Caco-2 (cell line): ENCODE data around the gene CDK5RAP2. TPM values are rescaled to one million over a fixed set of nuclear protein-coding genes. Genes with fewer than 3 reads are reported as not detected.
A peak's percentile ranks its signal among the peaks of the same experiment; 100 is the strongest.

Source experiments
- BruUV-seq: library from RNA; stranded (reverse); fragments of 400-500 nt; replicated peaks from 2 replicates; lab custom pipeline; 2021; lab: Mats Ljungman, UMichigan
- CTCF ChIA-PET: fragments of 300-600 bp; sonication (Branson Sonifier 250); formaldehyde crosslinking; loops from one replicate; lab custom pipeline; 2022; ENCODE audit warnings: antibody characterized with exemption; lab: Charles Lee
- POLR2A ChIA-PET: fragments of 300-600 bp; sonication (Branson Sonifier 250); formaldehyde crosslinking; loops from one replicate; lab custom pipeline; 2022; ENCODE audit warnings: antibody characterized with exemption; lab: Charles Lee
- DNase-seq, 2 experiments: peaks; one replicate each; pipeline versions ENCODE4 v3.0.0 to v3.0.0-alpha.2; 2020 to 2022
- H3K27me3 ChIP-seq: replicated peaks from 2 replicates; pipeline ENCODE4 v1.6.0; 2011; ENCODE audit warnings: low read length; ENCODE audit not compliant: control insufficient read depth, insufficient read depth
- H3K36me3 ChIP-seq: 2 replicates; pipeline ENCODE4 v1.5.1; 2011; ENCODE audit warnings: low read length; ENCODE audit not compliant: control insufficient read depth, insufficient read depth
- H3K4me1 ChIP-seq: fragments of 250-450 bp; sonication (Bioruptor Pico); 2 replicates; pipeline ENCODE4 v1.5.1; 2020; ENCODE audit warnings: mild to moderate bottlenecking
- H3K4me3 ChIP-seq: 2 replicates; pipeline ENCODE4 v1.5.1; 2011; ENCODE audit warnings: low read depth, mild to moderate bottlenecking, control low read depth, low read length
- H3K9me3 ChIP-seq: fragments of 250-450 bp; sonication (Bioruptor Pico); 2 replicates; pipeline ENCODE4 v1.5.1; 2020; ENCODE audit warnings: mild to moderate bottlenecking, moderate library complexity
- H3K27ac Mint-ChIP-seq: one replicate; pipeline ENCODE4 v1.8.0; 2022; ENCODE audit warnings: mixed read lengths; ENCODE audit not compliant: unreplicated experiment
- H3K27me3 Mint-ChIP-seq: one replicate; pipeline ENCODE4 v1.8.0; 2022; ENCODE audit warnings: mixed read lengths; ENCODE audit not compliant: insufficient read depth, unreplicated experiment
- H3K36me3 Mint-ChIP-seq: one replicate; pipeline ENCODE4 v1.8.0; 2022; ENCODE audit warnings: mild to moderate bottlenecking, mixed read lengths; ENCODE audit not compliant: insufficient read depth, unreplicated experiment
- H3K4me1 Mint-ChIP-seq: one replicate; pipeline ENCODE4 v1.8.0; 2022; ENCODE audit warnings: low read depth, mixed read lengths; ENCODE audit not compliant: unreplicated experiment
- H3K4me3 Mint-ChIP-seq: one replicate; pipeline ENCODE4 v1.8.0; 2022; ENCODE audit warnings: mild to moderate bottlenecking, moderate library complexity, mixed read lengths; ENCODE audit not compliant: unreplicated experiment
- H3K9me3 Mint-ChIP-seq: one replicate; pipeline ENCODE4 v1.8.0; 2022; ENCODE audit warnings: mixed read lengths; ENCODE audit not compliant: unreplicated experiment
- CTCF ChIP-seq, 2 experiments: fragments of 200-600 bp in 1 of 2; IDR thresholded peaks; 1 replicate in 1 of 2; 2 replicates in 1 of 2; pipeline versions ENCODE4 v1.5.1 to v1.8.0; 2011 to 2022; ENCODE audit warnings: antibody characterized with exemption in 1 of 2, control low read depth in 1 of 2, inconsistent platforms in 1 of 2, low read depth in 1 of 2, low read length in 1 of 2, mild to moderate bottlenecking in 1 of 2, moderate library complexity in 1 of 2; ENCODE audit not compliant: insufficient read depth in 1 of 2, severe bottlenecking in 1 of 2, unreplicated experiment in 1 of 2
- intact Hi-C: fragments of 100-400 bp; cut with micrococcal nuclease; formaldehyde crosslinking; loops from one replicate; pipeline ENCODE4 v1.10.0; 2022; ENCODE audit not compliant: unreplicated experiment
- total RNA-seq: library from RNA; stranded (reverse); gene quantifications from 2 replicates; pipeline ENCODE4 v1.2.3, GENCODE V29; 2022

The CDK5RAP2 gene
- total RNA-seq, 1 experiment from 2014 or later: 71.3 TPM

- Histone ChIP-seq H3K4me3 (no peak overlapping the region), H3K36me3 (peaks cover 3% of the 10 kb centered on the region), H3K27me3 (no peaks in the 10 kb centered on the region), H3K4me1 (peaks cover 17% of the 10 kb centered on the region), H3K9me3 (no peaks in the 10 kb centered on the region)
- BruUV-seq: no TSS peak
- Mint-ChIP-seq H3K4me1 (peaks cover 8% of the 10 kb centered on the region), H3K9me3 (no peaks in the 10 kb centered on the region), H3K27me3 (no peaks in the 10 kb centered on the region), H3K36me3 (peaks cover 49% of the 10 kb centered on the region), H3K27ac (peak overlapping the region; percentile 1), H3K4me3 (no peak overlapping the region)
- ChIA-PET POLR2A (no interaction called here), CTCF (no interaction called here)
- no peak for DNase-seq
- TF ChIP-seq CTCF (IDR thresholded peaks at IDR 0.05; ENCODE audit: insufficient read depth in 1 of 2, low read depth in 1 of 2, low read length in 1 of 2, severe bottlenecking in 1 of 2, unreplicated experiment in 1 of 2): no peak
- intact Hi-C loops: no loop called here
Measured at GRCh38 chr9:120569556-120569955, 10.4 kb downstream of the CDK5RAP2 start.

GRCh38 chr9:120568816-120569215 is 11.2 kb downstream of the CDK5RAP2 start:
- Mint-ChIP-seq H3K27ac (no peak overlapping the region), H3K4me3 (no peak overlapping the region), H3K36me3 (peaks cover 49% of the 10 kb centered on the region), H3K27me3 (no peaks in the 10 kb centered on the region), H3K9me3 (no peaks in the 10 kb centered on the region), H3K4me1 (peaks cover 1% of the 10 kb centered on the region)
- no peak overlapping the region for H3K4me3 ChIP-seq
- BruUV-seq: no TSS peak
- no peaks in the 10 kb centered on the region for H3K9me3 ChIP-seq
- intact Hi-C loops: no loop called here
- peaks cover 3% of the 10 kb centered on the region for H3K36me3 ChIP-seq
- ChIA-PET POLR2A (no interaction called here), CTCF (no interaction called here)
- peaks cover 17% of the 10 kb centered on the region for H3K4me1 ChIP-seq
- DNase-seq: no peak
- no peak for TF ChIP-seq CTCF (IDR thresholded peaks at IDR 0.05; ENCODE audit: insufficient read depth in 1 of 2, low read depth in 1 of 2, low read length in 1 of 2, severe bottlenecking in 1 of 2, unreplicated experiment in 1 of 2)
- H3K27me3 ChIP-seq: no peaks in the 10 kb centered on the region

- no TSS peak for BruUV-seq
- H3K27ac Mint-ChIP-seq: no peak overlapping the region
- no peaks in the 10 kb centered on the region for H3K9me3 Mint-ChIP-seq
- peaks cover 49% of the 10 kb centered on the region for H3K36me3 Mint-ChIP-seq
- H3K4me1 ChIP-seq: peaks cover 17% of the 10 kb centered on the region
- no peak for TF ChIP-seq CTCF (IDR thresholded peaks at IDR 0.05; ENCODE audit: insufficient read depth in 1 of 2, low read depth in 1 of 2, low read length in 1 of 2, severe bottlenecking in 1 of 2, unreplicated experiment in 1 of 2)
- H3K9me3 ChIP-seq: no peaks in the 10 kb centered on the region
- intact Hi-C loops: no loop called here
- no peaks in the 10 kb centered on the region for H3K4me1 Mint-ChIP-seq
- H3K4me3 Mint-ChIP-seq: no peak overlapping the region
- no peaks in the 10 kb centered on the region for H3K27me3 ChIP-seq
- ChIA-PET POLR2A (no interaction called here), CTCF (no interaction called here)
- DNase-seq: no peak
- no peak overlapping the region for H3K4me3 ChIP-seq
- no peaks in the 10 kb centered on the region for H3K27me3 Mint-ChIP-seq
- H3K36me3 ChIP-seq: peaks cover 3% of the 10 kb centered on the region
Measured at GRCh38 chr9:120567874-120568273, 12.1 kb downstream of the CDK5RAP2 start.
